Activated CD4-positive, alpha-beta T cell treated with anti-CD3 and anti-CD28 coated beads, Interleukin-2, amount 50 U/mL, for 16 hours (primary cell): ENCODE results near the gene ANKRD65.

Experiments used
- DNase-seq: peaks from one replicate; pipeline ENCODE4 v3.0.0-alpha.2; 2020

Gene ANKRD65

DNA sequence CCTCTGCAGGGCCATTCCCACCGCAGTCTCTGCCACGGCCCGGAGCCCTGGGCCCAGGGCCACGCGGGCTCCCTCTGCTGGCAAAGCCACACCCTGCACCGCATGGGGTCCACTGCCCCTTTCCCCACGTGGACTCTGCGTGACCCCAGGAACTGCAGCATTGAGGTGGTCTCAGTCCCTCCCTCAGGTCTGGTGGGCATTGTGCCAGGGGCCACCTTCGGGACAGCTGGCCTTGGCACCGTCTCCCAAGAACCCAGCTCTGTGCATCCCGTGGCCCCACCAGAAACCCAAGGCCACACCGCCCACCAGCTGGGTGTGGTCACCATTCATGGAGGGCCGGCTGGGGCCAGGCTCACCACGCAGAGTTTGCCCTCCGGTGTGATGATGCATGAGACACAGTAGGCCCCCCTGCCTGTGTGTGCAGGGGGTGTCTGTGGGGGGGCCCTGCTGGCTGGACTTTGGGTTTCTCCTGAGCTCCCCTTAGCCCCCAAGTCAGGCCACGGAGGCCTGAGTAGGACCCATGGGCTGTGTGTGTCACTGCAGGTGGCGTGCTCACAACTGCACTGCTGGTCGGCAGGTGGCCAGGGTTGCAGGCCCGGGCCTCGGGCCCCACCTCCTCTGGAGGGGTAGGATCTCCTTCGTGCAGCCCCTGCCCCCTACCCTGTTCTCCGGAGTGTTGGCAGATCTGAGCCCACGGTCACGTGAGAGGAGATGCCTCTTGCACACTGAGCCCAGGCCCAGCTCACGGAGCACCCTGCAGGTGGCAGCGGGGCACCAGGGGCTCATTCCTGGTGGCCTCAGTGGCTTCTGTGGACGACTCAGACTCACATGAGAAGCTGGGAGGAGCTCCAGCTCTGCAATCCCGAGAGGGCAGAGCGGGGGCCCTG is 20.2 kb upstream of the ANKRD65 start:
- DNase-seq = peak; percentile 50

DNA sequence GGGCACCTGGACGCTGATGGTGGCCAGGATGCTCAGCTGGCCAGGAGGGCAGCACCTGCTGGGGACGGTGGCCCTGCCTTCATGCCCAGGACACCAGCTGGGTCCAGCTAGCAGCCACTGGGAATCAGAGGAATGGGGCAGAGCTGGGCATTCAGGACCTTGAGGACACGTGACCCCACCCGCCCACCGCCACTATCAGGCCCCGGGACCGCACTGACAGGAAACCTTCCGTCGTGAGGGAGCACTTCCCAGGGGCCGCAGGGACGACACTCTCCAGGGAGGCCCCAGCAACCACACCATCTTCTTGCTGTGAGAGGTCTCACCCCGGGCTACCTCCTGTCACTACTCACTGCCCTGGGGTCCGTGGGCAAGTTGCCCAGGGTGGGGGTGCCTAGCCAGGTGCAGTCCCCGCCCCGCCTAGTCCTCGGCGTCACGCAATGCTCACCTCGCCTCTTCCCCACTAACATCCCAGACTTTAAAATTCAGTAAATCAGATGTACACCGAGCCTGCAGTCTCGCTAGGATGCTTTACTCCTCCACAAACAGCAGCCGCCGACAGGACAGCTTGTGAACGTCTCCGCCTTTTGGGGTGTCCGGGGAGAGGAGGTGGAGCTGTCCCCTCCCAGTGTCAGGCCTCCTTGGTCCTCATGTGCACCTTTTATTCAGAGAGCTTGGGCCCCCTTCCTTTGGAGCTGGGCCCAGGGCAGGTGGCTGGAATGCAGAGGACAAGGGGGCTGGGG is 19.4 kb upstream of the ANKRD65 start:
- no peak for DNase-seq

DNA sequence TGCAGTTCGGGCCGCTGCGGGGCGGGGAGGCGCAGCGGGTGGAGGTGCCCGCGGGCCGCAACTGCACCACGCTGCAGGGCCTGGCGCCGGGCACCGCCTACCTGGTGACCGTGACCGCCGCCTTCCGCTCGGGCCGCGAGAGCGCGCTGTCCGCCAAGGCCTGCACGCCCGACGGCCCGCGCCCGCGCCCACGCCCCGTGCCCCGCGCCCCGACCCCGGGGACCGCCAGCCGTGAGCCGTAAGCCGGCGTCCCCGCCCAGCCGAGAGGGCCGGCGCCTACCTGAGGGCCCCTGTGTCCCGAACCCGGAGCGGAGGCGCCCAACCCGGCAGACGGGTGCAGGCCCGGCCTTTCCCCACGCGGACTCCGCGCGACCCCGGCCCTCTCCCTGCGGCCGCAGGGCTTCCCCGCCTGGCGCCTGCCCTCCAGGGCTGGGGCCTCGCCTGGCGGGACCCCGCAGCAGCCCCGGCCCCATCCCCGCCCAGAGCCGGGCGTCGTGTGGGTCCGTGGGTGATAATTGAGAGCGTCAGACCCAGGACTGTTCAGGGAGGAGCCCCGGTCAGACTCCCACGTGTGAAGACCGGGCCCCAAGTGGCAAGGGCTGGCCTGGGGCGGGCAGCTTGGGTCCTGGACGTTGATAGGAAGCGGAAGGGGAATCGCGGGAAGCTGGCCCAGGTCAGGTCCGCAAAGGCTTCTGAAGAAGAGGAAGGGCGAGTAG is 18.6 kb upstream of the ANKRD65 start:
- DNase-seq = no peak

DNA sequence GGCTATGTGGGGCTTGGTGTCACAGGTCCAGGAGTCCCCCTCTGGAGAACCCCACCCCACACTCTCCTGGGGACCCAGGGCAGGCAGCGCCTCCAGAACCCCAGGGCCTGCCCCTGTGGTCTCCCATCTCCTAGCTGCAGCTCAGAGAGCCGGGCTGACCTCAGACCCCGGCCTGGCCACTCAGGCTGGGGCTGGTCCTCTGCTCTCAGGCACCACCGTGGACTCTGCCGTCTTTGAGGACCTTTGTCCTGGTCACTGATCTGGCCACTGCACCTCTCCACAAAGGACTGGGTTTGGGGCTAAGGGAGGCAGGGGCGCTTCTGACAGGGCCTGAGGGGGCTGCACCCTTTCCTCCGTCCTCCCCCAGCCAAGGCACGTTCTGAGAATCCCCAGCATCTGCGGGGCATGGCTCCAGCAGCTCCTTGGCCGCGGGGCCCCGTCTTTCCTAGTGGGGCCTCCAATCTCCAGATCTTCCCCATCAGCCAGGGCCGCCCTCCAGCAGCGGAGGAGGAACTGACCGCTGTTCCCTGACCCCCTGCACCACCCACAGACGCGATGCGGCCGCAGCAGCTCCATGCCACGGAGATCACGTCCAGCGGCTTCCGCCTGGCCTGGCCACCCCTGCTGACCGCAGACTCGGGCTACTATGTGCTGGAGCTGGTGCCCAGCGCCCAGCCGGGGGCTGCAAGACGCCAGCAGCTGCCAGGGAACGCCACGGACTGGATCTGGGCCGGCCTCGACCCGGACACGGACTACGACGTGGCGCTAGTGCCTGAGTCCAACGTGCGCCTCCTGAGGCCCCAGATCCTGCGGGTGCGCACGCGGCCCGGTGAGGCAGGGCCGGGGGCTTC is 17.7 kb upstream of the ANKRD65 start:
- DNase-seq = no peak

DNA sequence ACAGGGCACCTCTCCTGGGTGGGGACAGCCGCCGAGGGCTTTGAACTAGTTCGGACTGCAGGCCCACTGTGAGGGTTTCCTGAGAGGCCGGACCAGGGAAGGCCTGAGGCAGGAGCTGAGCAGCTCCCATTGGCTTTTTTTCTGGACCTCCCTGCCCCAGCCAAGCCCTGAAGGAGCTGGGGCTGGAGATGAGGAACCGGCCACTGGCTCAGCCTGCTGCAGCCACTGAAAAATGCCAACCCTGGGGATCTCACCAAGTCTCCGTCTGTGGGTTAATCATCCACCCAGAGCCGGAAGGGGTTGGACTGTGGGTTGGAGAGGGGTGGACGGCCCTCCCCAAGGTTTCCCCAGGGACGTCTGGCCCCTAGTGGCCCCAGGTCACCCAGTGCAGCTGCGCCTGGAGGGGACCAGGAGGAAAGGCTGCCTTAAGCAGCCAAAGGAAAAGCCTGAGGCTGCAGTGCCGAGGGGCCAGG is 16.9 kb upstream of the ANKRD65 start:
- no peak for DNase-seq

DNA sequence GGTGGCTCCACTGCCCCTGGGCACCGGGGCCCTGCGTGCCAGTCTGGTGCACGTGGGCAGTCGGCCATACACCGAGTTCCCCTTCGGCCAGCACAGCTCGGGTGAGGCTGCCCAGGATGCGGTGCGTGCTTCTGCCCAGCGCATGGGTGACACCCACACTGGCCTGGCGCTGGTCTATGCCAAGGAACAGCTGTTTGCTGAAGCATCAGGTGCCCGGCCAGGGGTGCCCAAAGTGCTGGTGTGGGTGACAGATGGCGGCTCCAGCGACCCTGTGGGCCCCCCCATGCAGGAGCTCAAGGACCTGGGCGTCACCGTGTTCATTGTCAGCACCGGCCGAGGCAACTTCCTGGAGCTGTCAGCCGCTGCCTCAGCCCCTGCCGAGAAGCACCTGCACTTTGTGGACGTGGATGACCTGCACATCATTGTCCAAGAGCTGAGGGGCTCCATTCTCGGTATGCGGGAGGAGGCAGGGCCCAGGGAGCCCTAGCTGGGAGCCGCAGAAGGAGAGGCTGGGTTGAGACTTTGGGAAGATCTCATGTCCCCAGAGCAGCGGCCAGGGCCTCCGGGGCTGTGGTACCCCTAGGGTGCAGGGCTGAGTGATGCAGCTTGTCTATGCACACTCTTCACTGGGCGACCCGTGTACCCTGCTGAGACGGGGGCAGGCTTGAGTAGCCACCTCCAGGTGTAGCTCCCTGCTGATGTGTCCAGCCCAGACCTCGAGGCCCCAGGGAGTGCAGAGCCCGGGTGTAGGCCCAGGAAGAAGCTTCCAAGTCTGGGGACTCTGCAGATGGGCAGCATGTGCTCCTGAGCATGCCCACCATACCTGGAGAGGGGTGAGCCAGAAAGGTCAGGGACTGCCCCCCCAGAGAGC is 16.2 kb upstream of the ANKRD65 start:
- DNase-seq = no peak

DNA sequence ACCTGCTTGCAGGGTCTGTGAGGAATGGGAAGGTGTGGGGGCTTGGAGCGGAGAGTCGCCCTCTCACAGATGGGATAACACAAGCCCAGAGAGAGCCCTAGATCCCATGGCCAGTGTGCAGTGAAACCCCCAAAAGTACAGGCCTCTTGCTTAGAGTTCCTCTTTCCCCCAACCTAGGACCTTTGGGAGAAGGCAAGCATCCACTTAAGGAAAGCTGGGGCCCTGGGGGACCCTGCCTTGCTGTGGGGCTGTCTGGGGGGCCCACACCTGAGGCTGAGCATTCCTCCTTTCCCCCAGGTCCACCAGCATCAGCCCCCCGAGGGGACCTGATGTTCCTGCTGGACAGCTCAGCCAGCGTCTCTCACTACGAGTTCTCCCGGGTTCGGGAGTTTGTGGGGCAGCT is 15.6 kb upstream of the ANKRD65 start:
- DNase-seq = no peak

DNA sequence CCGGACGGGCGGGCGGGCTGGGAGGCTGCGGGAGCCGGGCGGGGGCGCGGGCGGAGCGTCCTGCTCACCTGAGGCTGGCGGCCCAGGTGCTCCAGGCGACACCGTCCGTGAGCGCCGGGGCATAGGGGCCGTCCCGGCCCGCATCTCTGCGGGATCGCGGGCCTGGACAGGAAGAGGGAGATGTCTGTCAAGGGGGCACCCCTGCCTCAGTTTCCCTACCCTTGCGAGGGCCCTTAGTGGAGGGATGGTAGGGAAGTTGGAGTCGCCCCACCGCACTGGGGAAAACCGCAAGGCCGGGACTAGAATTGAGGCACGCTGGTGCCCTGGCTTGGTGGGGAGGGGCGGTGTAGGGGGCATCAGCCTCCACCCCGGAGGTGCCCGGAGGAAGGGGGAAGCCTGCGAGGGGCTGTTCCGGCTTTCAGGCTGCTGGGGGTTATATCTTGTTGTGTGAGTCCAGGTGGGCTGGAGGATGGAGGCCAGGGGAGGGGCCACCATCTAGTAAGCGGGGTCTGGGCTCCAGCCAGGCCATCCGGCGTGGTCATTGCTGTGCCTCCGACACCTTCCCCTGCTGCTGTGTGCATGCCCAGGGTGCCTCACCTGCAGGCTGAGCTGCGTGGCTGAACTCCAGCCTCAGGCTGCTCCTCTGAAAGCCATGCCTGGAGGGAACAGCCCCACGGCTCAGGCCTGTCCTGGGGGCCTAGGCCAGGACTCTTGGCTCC is 15.0 kb upstream of the ANKRD65 start:
- DNase-seq = no peak

DNA sequence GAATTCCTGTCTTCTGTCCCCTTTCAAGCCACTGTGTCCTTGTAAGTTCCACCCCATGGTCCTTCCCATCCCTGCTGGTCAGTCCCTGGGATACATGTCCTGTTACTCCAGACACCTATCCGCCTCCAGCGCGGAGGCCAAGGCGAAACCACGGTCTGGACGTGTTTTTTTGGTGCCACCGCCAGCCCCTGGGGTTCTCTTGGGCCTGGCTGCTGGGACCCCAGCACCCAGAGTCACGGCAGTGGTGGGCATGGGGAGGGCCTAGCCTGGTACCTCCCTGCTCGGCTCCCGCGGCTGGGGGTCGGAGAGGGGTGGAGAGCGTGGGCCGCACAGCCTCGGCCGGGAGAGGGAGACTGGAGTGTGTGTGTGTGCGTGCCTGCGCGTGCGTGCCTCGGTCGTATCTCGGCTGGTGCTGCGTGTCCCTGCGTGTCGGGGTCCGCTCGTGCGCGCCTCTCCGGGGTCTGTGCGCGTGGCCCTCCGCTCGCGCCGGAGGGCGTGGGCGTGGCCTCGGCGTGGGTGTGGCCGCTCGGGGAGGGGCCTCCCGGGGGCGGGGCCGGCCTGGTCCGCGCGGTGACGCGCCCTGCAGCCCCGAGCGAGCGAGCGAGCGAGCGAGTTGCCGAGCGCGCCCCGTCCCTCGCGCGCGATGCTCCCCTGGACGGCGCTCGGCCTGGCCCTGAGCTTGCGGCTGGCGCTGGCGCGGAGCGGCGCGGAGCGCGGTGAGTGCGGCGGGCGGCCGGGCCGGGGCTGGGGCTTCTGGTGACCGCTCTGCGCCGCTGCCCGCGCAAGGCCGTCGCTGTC is 14.2 kb upstream of the ANKRD65 start, which contains the start of gene VWA1:
Gene VWA1, plus strand, starts transcription at position 585 of the 798 bp plus-strand sequence. Its CDS starts 59 bp downstream, at position 644.
- peak; percentile 69 for DNase-seq

DNA sequence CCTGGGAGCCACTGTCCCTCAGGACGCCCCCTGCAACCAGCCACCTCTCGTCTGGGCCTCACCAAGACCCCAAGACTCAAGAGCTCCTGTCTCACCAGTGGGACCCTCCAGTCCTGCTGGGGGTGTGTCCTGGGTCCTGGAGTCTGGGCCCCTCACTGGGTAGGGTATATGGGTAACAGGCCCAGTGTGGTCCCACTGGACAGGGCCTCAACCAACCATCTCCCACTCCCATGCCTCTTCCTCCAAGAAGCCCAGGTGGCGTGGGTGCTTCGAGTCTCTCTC is 13.7 kb upstream of the ANKRD65 start:
- DNase-seq = no peak

DNA sequence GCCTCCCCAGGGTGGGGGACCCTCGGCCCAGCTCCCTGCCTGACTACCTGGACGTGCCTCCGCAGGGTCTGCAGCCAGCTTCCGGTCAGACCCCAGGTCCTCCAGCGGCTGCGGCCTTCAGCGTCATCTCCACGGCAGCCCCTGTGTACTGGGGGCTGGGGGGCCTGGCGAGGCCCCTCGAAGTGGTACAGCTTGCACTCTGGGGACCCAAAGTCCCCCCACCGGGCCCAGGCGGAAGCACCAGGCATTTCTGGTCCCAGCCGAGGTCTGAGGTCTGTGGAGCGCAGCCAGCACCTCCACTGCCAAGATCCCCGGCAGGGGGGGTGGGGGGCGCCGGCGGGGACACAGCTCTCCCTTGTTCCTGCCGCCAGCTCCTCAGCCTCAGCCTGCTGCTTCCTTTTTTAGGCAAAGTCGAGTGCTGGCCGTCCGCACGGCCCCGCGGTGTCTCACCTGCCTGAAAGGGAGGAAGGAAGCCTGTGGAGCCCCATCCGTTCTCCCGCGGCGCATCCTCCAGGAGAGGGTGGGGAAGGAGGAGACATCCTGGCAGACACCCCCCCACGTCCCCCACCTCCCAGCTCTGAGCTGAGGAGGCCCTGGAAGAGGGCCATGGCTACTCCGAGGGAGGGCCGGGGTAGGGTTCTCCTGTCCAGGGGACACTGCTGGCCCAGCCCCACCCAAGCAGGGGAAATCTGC is 13.2 kb upstream of the ANKRD65 start:
- DNase-seq = no peak

DNA sequence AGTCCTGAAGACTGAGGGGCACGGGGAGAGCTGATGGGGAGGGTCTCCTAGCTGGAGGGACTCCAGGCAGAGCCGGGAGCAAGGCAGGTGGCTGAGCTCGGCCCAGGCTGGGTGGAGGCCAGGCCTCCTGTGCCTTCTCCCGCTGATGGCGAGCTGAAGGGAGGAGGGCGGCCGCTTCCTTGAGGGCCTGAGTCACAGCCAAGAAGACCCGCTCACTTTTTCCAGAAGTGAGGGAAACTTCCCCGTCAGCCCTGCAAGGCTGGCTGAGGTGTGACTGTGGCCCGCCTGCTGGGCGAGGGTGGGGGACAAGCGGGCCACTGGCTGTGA is 12.7 kb upstream of the ANKRD65 start:
- peak; percentile 38 for DNase-seq

DNA sequence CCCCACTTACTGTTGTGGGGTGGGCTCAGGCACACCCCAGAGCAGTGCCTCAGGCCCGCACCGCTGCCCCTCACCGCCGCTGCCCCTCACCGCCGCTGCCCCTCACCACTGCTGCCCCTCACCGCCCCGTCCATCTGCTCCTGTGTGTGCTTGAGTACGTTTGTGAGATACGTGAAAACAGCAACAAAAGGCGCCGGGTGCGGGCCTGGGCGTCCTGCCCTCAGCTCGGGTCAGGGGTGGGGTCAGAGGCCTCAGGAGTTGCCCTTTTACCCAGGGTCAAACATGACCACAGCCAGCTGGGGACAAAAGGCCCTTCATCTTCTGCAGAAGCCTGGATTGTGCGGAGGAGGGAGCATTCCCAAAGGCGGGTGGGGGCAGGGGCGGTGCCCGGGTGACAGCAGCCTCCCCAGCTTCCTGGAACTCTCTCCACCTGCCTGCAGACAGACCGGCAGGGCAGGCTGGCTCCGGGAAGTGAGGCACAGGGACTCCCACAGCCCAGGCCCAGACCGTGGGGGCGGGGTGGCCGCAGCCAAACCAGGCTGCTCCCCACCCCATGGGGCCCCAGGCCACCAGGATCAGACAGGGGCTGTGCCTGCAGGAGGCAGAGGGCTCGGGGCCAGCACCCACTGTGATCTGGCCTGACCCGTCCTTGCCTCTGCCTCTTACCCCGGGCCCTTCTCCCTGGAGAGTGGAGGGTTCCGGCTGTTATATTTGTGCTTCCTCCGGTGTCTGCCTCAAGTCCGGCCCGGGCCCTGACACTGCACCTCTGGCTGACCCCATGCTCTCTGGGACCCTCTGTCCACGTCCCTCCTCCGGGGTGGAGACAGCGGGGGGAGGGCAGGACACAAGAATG is 12.1 kb upstream of the ANKRD65 start:
- no peak for DNase-seq

DNA sequence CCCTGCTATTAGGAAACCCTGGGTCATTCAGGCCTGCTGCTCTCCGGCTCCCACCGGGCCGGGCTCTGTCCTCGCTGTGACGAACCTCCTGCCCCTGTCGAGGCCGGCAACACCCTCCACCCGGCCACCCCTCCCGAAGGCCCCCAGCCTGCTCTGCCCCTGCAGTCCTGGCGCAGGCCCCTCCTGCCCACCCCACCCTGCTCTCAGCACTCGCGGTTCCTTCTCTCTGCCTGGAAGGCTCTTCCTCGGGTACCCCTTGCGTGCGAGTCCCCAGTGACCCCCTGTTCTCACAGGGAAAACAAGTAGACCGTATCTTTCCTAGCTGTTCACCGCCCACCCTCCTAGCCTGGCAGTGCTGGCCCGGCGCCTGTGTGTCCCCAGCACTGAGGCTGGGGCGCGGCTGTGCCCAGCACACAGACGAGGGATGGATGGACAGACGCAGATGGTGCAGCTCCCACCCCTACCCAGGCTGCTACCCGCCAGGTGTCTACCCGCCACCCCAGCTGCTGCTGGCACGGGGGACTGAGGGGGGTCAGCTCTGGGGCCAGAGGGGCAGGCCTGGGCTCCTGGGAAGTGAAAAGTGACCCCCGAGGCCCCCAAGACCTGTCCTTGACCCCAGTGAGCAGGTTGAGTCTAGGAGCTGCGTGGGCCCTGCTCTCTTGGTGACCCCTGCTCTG is 11.3 kb upstream of the ANKRD65 start:
- DNase-seq = no peak

DNA sequence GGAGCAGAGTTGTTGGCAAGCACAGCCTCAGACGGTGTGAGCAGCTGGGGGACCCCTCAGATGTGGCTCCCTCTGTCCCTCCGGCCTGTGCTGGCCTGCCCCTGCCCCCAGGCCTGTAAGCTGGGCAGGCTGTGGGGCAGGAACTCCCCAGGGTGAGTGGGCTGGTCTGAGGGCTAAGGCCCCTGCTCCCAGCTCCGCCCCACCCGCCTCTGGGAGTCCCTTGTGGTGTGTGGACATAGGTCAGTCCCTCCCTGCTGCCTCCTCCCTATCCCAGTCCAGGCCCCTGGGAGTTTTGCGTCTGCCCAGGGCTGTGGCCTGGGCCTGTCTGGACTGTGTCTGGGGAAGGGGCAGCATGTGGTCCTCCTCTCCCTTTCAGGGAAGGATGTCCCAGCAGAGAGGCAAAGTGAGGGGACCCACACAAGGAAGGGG is 10.8 kb upstream of the ANKRD65 start:
- DNase-seq = no peak

DNA sequence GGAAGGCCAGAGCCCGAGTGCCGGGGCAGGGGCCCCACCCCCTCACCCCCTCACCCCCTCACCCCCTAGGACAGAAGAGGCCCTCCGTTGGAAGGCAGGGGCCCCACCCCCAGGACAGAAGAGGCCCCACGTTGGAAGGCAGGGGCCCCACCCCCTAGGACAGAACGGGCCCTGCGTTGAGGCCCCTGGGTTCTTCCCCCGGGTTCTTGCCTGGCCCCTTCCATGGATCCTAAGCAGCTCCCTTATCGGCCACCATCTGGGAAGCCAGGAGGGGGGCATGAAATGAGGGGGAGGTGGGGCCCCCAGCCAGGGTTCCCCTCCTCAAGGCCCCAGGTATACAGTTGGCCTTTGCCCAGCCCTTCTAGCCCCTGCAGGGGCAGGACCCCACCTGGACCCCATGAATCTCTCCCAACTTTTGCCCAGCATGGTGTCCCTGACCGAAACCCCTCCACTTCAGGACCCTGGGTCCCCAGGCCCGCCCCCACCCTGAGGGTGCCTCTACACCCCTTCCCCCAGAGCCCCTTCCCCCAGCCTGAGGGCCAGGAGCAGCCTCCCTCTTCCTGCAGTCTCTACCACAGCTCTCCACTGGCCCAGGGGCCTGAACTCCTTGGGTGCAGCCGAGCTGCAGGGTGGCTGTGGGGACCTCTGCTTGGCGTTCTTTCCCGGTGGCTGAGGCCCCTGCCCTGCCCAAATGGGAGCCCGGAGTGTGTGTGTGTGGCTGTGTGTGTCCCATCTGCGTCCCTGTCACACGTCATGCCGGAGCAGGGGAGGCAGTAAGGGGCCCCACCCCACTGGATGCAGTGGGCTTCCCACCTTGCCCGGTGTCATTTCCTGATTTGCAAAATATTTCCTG is 10.1 kb upstream of the ANKRD65 start:
- DNase-seq = no peak
